ENCODE data around the gene RGS18.
"Not testable (repeated sequence)": the region's sequence is repeated elsewhere in the genome, so short reads cannot be mapped to it uniquely, and the experiment has no call there.

The RGS18 gene, protein sequence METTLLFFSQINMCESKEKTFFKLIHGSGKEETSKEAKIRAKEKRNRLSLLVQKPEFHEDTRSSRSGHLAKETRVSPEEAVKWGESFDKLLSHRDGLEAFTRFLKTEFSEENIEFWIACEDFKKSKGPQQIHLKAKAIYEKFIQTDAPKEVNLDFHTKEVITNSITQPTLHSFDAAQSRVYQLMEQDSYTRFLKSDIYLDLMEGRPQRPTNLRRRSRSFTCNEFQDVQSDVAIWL

GRCh38 chr1:192158181-192158580 is at the start of gene RGS18:
RGS18 (plus strand) TSS chr1:192158462; CDS start chr1:192158638, 176 bp downstream.
- DNase-seq (ENCODE audit: extremely low read depth in 1 of 2, low read depth in 1 of 2): no peak

DNA sequence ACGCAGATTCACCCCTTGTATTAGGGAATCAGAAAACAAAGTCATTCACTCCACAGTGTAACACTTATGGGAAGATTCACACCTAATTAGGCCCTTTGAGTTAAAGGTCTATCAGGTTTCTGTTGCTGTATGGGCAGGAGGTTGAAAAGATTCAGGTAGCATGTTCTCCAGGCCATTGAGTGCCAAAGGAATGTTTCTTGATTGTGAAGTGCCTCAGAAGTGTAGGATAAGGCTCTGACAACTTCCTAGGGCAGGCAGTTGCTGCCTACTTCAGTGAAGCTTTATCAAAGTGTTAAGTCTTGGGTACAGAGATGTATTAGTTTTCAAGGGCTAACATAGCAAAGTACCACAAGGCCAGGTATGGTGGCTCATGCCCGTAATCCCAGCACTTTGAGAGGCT is 48.7 kb upstream of the RGS18 start:
- DNase-seq (ENCODE audit: extremely low read depth in 1 of 2, low read depth in 1 of 2): no peak

GRCh38 chr1:192115000-192115399 is 43.3 kb upstream of the RGS18 start:
- DNase-seq (ENCODE audit: extremely low read depth in 1 of 2, low read depth in 1 of 2): no peak

GRCh38 chr1:192118881-192119405 is 39.3 kb upstream of the RGS18 start:
- DNase-seq (ENCODE audit: extremely low read depth in 1 of 2, low read depth in 1 of 2): no peak

GRCh38 chr1:192119701-192120100 is 38.6 kb upstream of the RGS18 start:
- no peak for DNase-seq (ENCODE audit: extremely low read depth in 1 of 2, low read depth in 1 of 2)

- no peak for DNase-seq (ENCODE audit: extremely low read depth in 1 of 2, low read depth in 1 of 2)
Observed at GRCh38 chr1:192122668-192123067, 35.6 kb upstream of the RGS18 start.

GRCh38 chr1:192123212-192123611 is 35.0 kb upstream of the RGS18 start:
- DNase-seq (ENCODE audit: extremely low read depth in 1 of 2, low read depth in 1 of 2): no peak

DNA sequence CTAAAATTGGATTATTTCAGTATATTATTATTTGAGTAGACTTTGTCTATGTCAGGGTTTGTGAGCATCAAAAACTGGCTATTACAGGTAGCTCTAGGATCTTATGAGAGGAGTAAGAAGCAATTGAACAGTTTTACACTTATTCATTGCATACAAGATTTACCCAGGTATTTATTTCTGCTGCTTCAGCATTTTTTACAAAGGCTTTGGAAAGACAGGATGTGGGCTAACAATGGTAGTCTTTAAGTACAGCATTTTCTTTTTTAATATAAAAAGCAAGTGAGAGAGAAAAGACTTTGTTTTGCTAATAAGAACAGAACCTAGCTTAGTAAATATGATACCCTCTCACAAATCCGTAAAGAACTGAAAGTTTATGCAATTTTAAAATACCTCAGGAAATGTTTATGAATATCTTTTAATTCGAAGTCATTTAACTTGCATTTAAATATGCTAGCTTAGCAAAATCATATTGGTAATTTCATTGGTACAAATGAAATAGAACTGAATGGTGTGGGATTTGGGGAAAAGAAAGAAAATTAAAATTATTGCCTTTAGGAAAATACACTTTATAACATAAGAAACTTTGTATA is 32.1 kb upstream of the RGS18 start:
- DNase-seq (ENCODE audit: extremely low read depth in 1 of 2, low read depth in 1 of 2): no peak

GRCh38 chr1:192130175-192130574 is 28.1 kb upstream of the RGS18 start:
- no peak for DNase-seq (ENCODE audit: extremely low read depth in 1 of 2, low read depth in 1 of 2)

- DNase-seq (ENCODE audit: extremely low read depth in 1 of 2, low read depth in 1 of 2): not testable (repeated sequence)
Observed at GRCh38 chr1:192130865-192131264, 27.4 kb upstream of the RGS18 start.

- DNase-seq (ENCODE audit: extremely low read depth in 1 of 2, low read depth in 1 of 2): no peak
Observed at GRCh38 chr1:192131914-192132313, 26.3 kb upstream of the RGS18 start.

DNA sequence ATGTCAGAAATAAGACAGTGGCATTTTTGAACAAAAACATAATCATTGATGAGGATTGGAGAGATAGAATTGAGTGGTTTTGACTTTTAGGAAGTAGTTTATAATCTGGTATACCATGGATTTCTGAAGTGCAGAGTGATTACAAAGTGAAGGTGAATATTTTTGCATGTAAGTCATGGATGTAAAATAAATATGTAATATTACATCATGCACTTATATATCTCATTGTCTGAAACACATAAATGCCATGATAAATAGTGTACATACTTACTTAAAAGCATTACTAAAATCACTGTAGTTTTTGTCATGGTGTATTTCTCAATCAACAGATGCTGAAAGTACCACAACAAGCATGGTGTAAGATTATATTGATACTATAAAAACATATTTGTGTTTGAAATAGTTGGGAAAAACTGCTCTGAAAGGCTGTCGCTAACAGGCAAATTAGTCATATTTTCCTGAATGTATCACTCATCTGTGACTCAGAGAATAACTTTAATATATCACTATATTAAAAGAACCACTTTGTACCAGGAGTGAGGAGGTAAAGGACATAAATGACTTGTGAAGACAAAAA is 24.8 kb upstream of the RGS18 start:
- no peak for DNase-seq (ENCODE audit: extremely low read depth in 1 of 2, low read depth in 1 of 2)

- no peak for DNase-seq (ENCODE audit: extremely low read depth in 1 of 2, low read depth in 1 of 2)
Observed at GRCh38 chr1:192140382-192140781, 17.9 kb upstream of the RGS18 start.

GRCh38 chr1:192147221-192147620 is 11.0 kb upstream of the RGS18 start:
- no peak for DNase-seq (ENCODE audit: extremely low read depth in 1 of 2, low read depth in 1 of 2)

- DNase-seq (ENCODE audit: extremely low read depth in 1 of 2, low read depth in 1 of 2): no peak
Observed at GRCh38 chr1:192147696-192148095, 10.6 kb upstream of the RGS18 start.

- DNase-seq (ENCODE audit: extremely low read depth in 1 of 2, low read depth in 1 of 2): no peak
Observed at GRCh38 chr1:192151176-192151575, 7.1 kb upstream of the RGS18 start.

DNA sequence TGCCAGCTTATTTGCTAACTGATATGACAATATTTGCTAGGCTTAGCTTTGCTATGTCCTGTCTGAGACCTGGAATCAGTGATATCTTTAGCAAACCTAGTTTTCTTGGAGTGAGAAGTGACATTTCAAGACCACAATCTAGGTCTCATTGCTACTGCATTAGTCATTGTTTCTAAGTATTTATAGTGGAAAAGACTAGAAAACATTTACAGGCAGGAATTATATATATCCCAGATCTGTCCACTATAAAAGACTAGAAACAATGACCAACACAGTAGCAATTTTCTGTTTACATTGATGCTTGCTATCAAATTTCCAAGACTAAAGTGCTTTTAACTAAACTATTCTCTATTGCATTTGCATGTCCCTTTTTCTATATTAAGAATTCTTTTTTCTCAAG is 5.0 kb upstream of the RGS18 start:
- DNase-seq (ENCODE audit: extremely low read depth in 1 of 2, low read depth in 1 of 2): no peak

DNA sequence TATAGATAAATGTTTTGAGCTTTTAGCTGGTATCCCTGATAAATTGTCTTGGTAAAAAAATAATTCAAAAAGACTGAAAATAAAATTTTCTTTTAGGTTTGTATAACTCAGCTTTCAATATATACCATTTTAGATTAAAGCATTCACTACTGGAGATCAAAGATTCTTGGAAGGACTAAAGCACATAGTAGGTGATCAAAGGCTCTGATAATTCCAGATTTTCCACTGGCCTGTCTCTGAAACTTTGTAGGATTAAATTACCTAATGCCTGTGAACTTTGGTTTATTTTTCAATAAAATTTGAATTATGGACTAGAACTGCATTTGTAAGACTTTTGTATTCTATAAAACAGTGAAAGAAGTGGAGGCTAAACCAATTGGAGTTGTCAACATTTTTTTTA is 1.2 kb upstream of the RGS18 start:
- no peak for DNase-seq (ENCODE audit: extremely low read depth in 1 of 2, low read depth in 1 of 2)

- DNase-seq (ENCODE audit: extremely low read depth in 1 of 2, low read depth in 1 of 2): no peak
Observed at GRCh38 chr1:192159014-192159413, 752 bp downstream of the RGS18 start.

DNA sequence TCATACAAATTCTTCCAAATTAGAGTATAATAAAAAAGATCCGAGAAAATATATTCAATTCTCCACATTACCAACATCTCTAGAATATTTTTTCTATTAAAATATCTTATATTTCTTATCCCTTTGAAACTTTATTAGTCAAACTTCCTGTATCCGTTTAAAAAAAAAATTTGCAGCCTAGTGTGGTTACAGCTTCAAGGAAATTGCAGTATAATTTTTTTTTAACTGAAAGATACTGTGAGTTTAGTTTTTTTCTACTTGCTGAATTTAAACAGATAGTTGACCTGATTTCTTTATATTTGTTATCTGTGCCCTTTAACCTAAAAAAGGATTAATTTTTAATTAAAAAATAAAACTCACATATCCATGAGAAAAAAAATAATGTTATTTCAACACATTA is 1.5 kb downstream of the RGS18 start:
- DNase-seq (ENCODE audit: extremely low read depth in 1 of 2, low read depth in 1 of 2): no peak

- no peak for DNase-seq (ENCODE audit: extremely low read depth in 1 of 2, low read depth in 1 of 2)
Observed at GRCh38 chr1:192160196-192160595, 1.9 kb downstream of the RGS18 start.

DNA sequence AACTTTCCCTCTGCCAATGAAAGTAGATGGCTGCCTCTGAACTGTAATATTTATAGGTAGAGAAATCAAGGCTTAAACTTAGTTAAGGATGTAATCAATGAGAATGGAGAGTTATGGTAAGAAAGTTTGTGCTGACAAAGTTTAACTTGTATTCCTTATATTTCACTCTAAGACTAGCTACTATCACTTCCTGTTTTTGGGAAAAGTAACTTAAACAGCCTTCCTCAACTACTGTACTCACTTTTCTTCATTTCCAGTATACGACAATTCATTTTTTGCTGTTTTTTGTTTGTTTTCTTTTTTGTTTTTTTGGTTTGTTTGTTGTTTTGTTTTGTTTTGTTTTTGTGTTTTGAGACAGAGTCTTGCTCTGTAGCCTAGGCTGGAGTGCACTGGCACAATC is 3.7 kb downstream of the RGS18 start:
- no peak for DNase-seq (ENCODE audit: extremely low read depth in 1 of 2, low read depth in 1 of 2)

All from stimulated activated CD8-positive, alpha-beta memory T cell treated with anti-CD3 and anti-CD28 coated beads, Interleukin-7, amount 100 ng/mL, for 48 hours (primary cell).